ENCODE results near the gene GPRC5C. TPM values are rescaled to one million over a fixed set of nuclear protein-coding genes. Genes with fewer than 3 reads are reported as not detected.

GPRC5C gene
- total and polyA plus RNA-seq, 2 of the 13 experiments (the other 11 are each of a cell fraction or from before 2014, with no cell fraction given), result 85.6 to 300 TPM

GRCh38 chr17:74408262-74408661, 23.6 kb upstream of the GPRC5C start (continued):
- TF ChIP-seq STAG1 (CRISPR knock-in tag; IDR thresholded peaks at IDR 0.05) (peak; percentile 90), TFAP4 (IDR thresholded peaks at IDR 0.05; ENCODE audit: borderline replicate concordance, low read depth) (peak; percentile 57; the same call in 1 of the 2 replicates), CBX5 (CRISPR knock-in tag; IDR thresholded peaks at IDR 0.05; ENCODE audit: borderline replicate concordance) (peak; percentile 73; the same call in 1 of the 2 replicates), ZMYM3 (CRISPR knock-in tag; IDR thresholded peaks at IDR 0.05) (peak; percentile 73), USF2 (IDR thresholded peaks at IDR 0.05; ENCODE audit: low read depth, low read length) (peak; percentile 20; the same call in 1 of the 2 replicates), USF2 (CRISPR knock-in tag; IDR thresholded peaks at IDR 0.05; ENCODE audit: borderline replicate concordance) (no peak), IKZF1 (IDR thresholded peaks at IDR 0.05) (no peak), TFE3 (CRISPR knock-in tag; IDR thresholded peaks at IDR 0.05) (no peak), SAP130 (CRISPR knock-in tag; IDR thresholded peaks at IDR 0.05; ENCODE audit: low read depth) (peak; percentile 52), ZBTB39 (CRISPR knock-in tag; IDR thresholded peaks at IDR 0.05) (no peak), MYPOP (CRISPR knock-in tag; IDR thresholded peaks at IDR 0.05) (0 out of 2 replicates have a peak, but pooled peaks have one; percentile 33), U2AF1 (optimal IDR thresholded peaks at IDR 0.05; ENCODE audit: low read depth, low read length) (no peak), MAZ (IDR thresholded peaks at IDR 0.05; ENCODE audit: borderline replicate concordance, low read depth, low read length) (no peak), MAZ (CRISPR knock-in tag; IDR thresholded peaks at IDR 0.05; ENCODE audit: low read depth) (0 out of 2 replicates have a peak, but pooled peaks have one; percentile 49), ZNF501 (CRISPR knock-in tag; IDR thresholded peaks at IDR 0.05) (peak; percentile 32; the same call in 1 of the 2 replicates), ZNF703 (CRISPR knock-in tag; IDR thresholded peaks at IDR 0.05; ENCODE audit: borderline replicate concordance) (no peak), HOXA3 (CRISPR knock-in tag; IDR thresholded peaks at IDR 0.05) (peak; percentile 45; the same call in 1 of the 2 replicates), MED1 (CRISPR knock-in tag; IDR thresholded peaks at IDR 0.05) (peak; percentile 46), ZNF547 (CRISPR knock-in tag; IDR thresholded peaks at IDR 0.05) (0 out of 2 replicates have a peak, but pooled peaks have one; percentile 55), CTCF (CRISPR knock-in tag; IDR thresholded peaks at IDR 0.05) (peak; percentile 76), NONO (IDR thresholded peaks at IDR 0.05) (no peak), NONO (CRISPR knock-in tag; conservative IDR thresholded peaks at IDR 0.05) (no peak)

Data from HepG2 (cell line).